PFSK-1 (cell line): ENCODE measurements around the gene ADGRG4.

Experiments
- POLR2AphosphoS5 ChIP-seq: IDR thresholded peaks from 2 replicates; pipeline ENCODE4 v1.6.1; 2012; ENCODE audit warnings: low read depth, mild to moderate bottlenecking, control low read depth, low read length, moderate library complexity
- REST ChIP-seq, 2 experiments: IDR thresholded peaks; 2 replicates each; pipeline versions ENCODE4 v1.6.1 to v1.8.0; 2011 to 2012; ENCODE audit warnings: low read depth in 2 of 2, low read length in 2 of 2, control low read depth in 1 of 2, inconsistent platforms in 1 of 2, mild to moderate bottlenecking in 1 of 2, moderate library complexity in 1 of 2; ENCODE audit not compliant: insufficient read depth in 1 of 2
- SIN3A ChIP-seq: IDR thresholded peaks from 2 replicates; pipeline ENCODE4 v1.6.1; 2012; ENCODE audit warnings: mild to moderate bottlenecking, low read length, moderate library complexity, borderline replicate concordance; ENCODE audit not compliant: insufficient read depth
- TAF1 ChIP-seq: IDR thresholded peaks from 2 replicates; pipeline ENCODE4 v1.6.1; 2012; ENCODE audit warnings: low read length, control low read depth, borderline replicate concordance; ENCODE audit not compliant: insufficient read depth

GRCh38 chrX:136456133-136456532 lies 155.4 kb downstream of the ADGRG4 start:
- TF ChIP-seq REST (IDR thresholded peaks at IDR 0.05; ENCODE audit: insufficient read depth in 1 of 2, low read depth in 2 of 2, low read length in 2 of 2): no peak
- no peak for TF ChIP-seq POLR2AphosphoS5
- no peak for TF ChIP-seq TAF1
- no peak for TF ChIP-seq SIN3A
